B cell (primary cell): Measurements from ENCODE around the gene HNRNPD. TPM values are rescaled to one million over a fixed set of nuclear protein-coding genes. Genes with fewer than 3 reads are reported as not detected.
"Not testable (repeated sequence)": the region's sequence is repeated elsewhere in the genome, so short reads cannot be mapped to it uniquely, and the experiment has no call there.

ENCODE experiments used
- ATAC-seq: fragments of 200-7000 bp; cut with Tn5 transposase; one replicate; pipeline ENCODE4 v1.10.0; 2021; ENCODE audit warnings: low read depth, mild to moderate bottlenecking, moderate number of reproducible peaks, moderate library complexity
- CTCF ChIA-PET: fragments of 350-600 bp; sonication (Branson Sonifier 250); formaldehyde crosslinking; loops from one replicate; lab custom pipeline; 2021; ENCODE audit warnings: antibody characterized with exemption, inconsistent platforms; lab: Charles Lee
- POLR2A ChIA-PET: fragments of 350-600 bp; sonication (Branson Sonifier 250); formaldehyde crosslinking; loops from one replicate; lab custom pipeline; 2021; ENCODE audit warnings: antibody characterized with exemption; lab: Charles Lee
- DNase-seq: peaks from one replicate; pipeline ENCODE4 v3.0.0; 2013
- H2AFZ ChIP-seq: 2 replicates; pipeline ENCODE4 v1.6.1; 2012; ENCODE audit warnings: mild to moderate bottlenecking, low read depth, low read length; ENCODE audit not compliant: insufficient read depth, poor library complexity, severe bottlenecking
- H3K27ac ChIP-seq, 2 donors: 1 replicate in 1 of 2; 2 replicates in 1 of 2; pipeline ENCODE4 v1.5.1; 2012 to 2013; ENCODE audit warnings: low read length in 2 of 2, mild to moderate bottlenecking in 2 of 2, moderate library complexity in 1 of 2
- H3K27me3 ChIP-seq, 4 experiments: fragments of 200-600 bp in 1 of 4; sonication (generic) in 1 of 4; replicated peaks in 1 of 4; 1 replicate in 2 of 4; 2 replicates in 2 of 4; pipeline versions ENCODE4 v1.6.1 to v1.7.0; 2013 to 2016; ENCODE audit warnings: low read length in 3 of 4, mild to moderate bottlenecking in 2 of 4, mixed read lengths in 1 of 4, moderate library complexity in 1 of 4; ENCODE audit not compliant: insufficient read depth in 4 of 4, control insufficient read depth in 3 of 4; ENCODE audit errors: control extremely low read depth in 1 of 4
- H3K36me3 ChIP-seq, 2 experiments: replicated peaks in 1 of 2; 1 replicate in 1 of 2; 2 replicates in 1 of 2; pipeline versions ENCODE4 v1.6.1 to v1.7.1; 2013; ENCODE audit warnings: low read length in 1 of 2; ENCODE audit not compliant: insufficient read depth in 2 of 2, control insufficient read depth in 1 of 2; ENCODE audit errors: control extremely low read depth in 1 of 2, extremely low read depth in 1 of 2
- H3K4me1 ChIP-seq, 2 donors: fragments of 200-600 bp in 1 of 2; sonication (generic) in 1 of 2; 1 replicate in 1 of 2; 2 replicates in 1 of 2; pipeline versions ENCODE4 v1.5.1 to v1.6.1; 2013 to 2017; ENCODE audit warnings: low read length in 2 of 2; ENCODE audit not compliant: control insufficient read depth in 2 of 2, insufficient read depth in 2 of 2
- H3K4me2 ChIP-seq: replicated peaks from 2 replicates; pipeline ENCODE3; 2012; ENCODE audit warnings: mild to moderate bottlenecking, low read depth, low read length; ENCODE audit not compliant: poor library complexity, severe bottlenecking
- H3K4me3 ChIP-seq, 5 experiments: fragments of 200-600 bp in 1 of 5; sonication (generic) in 1 of 5; 1 replicate in 3 of 5; 2 replicates in 2 of 5; pipeline versions ENCODE4 v1.5.1 to v1.7.0; 2011 to 2016; ENCODE audit warnings: low read length in 4 of 5, mild to moderate bottlenecking in 4 of 5, low read depth in 2 of 5, control low read depth in 1 of 5, moderate library complexity in 1 of 5; ENCODE audit not compliant: insufficient read depth in 1 of 5; ENCODE audit errors: control extremely low read depth in 1 of 5, extremely low read depth in 1 of 5
- H3K79me2 ChIP-seq: fragments of 200-600 bp; sonication (generic); one replicate; pipeline ENCODE4 v1.6.0; 2016; ENCODE audit warnings: low read length; ENCODE audit not compliant: control insufficient read depth, insufficient read depth
- H3K9ac ChIP-seq: fragments of 200-600 bp; sonication (generic); 2 replicates; pipeline ENCODE4 v1.6.1; 2017; ENCODE audit warnings: mild to moderate bottlenecking, low read length, moderate library complexity
- H3K9me3 ChIP-seq, 3 donors: one replicate each; pipeline versions ENCODE4 v1.6.1 to v1.7.1; 2013; ENCODE audit warnings: low read length in 2 of 3; ENCODE audit not compliant: control insufficient read depth in 2 of 3, insufficient read depth in 1 of 3; ENCODE audit errors: control extremely low read depth in 1 of 3
- H4K20me1 ChIP-seq: 2 replicates; pipeline ENCODE4 v1.6.0; 2012; ENCODE audit warnings: mild to moderate bottlenecking, low read length; ENCODE audit not compliant: insufficient read depth, control insufficient read depth, poor library complexity, severe bottlenecking
- H3K27ac Mint-ChIP-seq: one replicate; pipeline ENCODE4 v1.8.0; 2021; ENCODE audit warnings: mixed read lengths
- H3K27me3 Mint-ChIP-seq: one replicate; pipeline ENCODE4 v1.8.0; 2021; ENCODE audit warnings: mixed read lengths
- H3K4me1 Mint-ChIP-seq: one replicate; pipeline ENCODE4 v1.8.0; 2021; ENCODE audit warnings: mixed read lengths
- H3K4me3 Mint-ChIP-seq: one replicate; pipeline ENCODE4 v1.8.0; 2021; ENCODE audit warnings: mixed read lengths
- H3K9me3 Mint-ChIP-seq: one replicate; pipeline ENCODE4 v1.8.0; 2022; ENCODE audit warnings: mixed read lengths; ENCODE audit not compliant: insufficient read depth
- EZH2 ChIP-seq: IDR thresholded peaks from 2 replicates; pipeline ENCODE4 v1.6.1; 2012; ENCODE audit warnings: borderline replicate concordance, low read depth, mild to moderate bottlenecking, moderate library complexity, low read length; ENCODE audit not compliant: insufficient read depth, poor library complexity, severe bottlenecking
- WGBS: methylation state at CpG from one replicate; pipeline ENCODE4 v1.1.5; 2013; ENCODE audit warnings: missing lambda C conversion rate; ENCODE audit not compliant: insufficient coverage; 5-methylcytosine and 5-hydroxymethylcytosine counted together
- intact Hi-C: fragments of 100-400 bp; cut with micrococcal nuclease; formaldehyde crosslinking; loops from one replicate; pipeline ENCODE4 v1.10.0; 2022
- polyA plus RNA-seq: library from polyadenylated mRNA; depleted of rRNA; stranded (reverse); fragments of >200 nt; gene quantifications from 2 replicates; pipeline ENCODE4 v1.2.3, GENCODE V29; 2012
- total RNA-seq, 2 donors: library from RNA; stranded (reverse); fragments of 120-200 nt in 1 of 2; gene quantifications; 1 replicate in 1 of 2; 2 replicates in 1 of 2; pipeline versions ENCODE4 v1.2.3 to v1.2.4, GENCODE V29; 2013 to 2022
- TF ChIP-seq, protein P1 (sequence below): fragments of 200-600 bp; IDR thresholded peaks from one replicate; pipeline ENCODE4 v1.8.0; 2022; ENCODE audit warnings: antibody characterized with exemption, mild to moderate bottlenecking

The HNRNPD gene
- total and polyA plus RNA-seq, 2 donors (not counting 1 experiment from before 2014, with no cell fraction given): 120 to 280 TPM

DNA sequence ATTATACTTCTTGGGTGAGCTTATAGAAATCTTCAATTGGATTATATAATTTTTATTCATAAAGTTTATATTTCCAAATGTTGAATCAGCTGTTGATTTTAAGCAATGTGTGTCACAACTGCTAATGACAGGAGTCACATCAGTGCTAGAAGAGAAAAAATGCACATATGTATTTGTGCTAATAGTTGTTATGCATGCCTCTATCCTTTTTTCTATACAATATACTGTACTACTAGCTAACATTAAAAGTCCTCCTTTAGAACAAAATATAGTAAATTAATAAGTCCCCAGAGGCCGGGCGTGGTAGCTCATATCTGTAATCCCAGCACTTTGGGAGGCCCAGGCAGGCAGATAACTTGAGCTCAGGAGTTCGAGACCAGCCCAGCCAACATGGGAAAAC, 23.7 kb upstream of the HNRNPD start:
- no peaks in the 10 kb centered on the region for H4K20me1 ChIP-seq
- H3K79me2 ChIP-seq: no peaks in the 10 kb centered on the region
- Mint-ChIP-seq H3K4me3 (no peak overlapping the region), H3K27me3 (no peaks in the 10 kb centered on the region), H3K27ac (no peak overlapping the region), H3K9me3 (no peaks in the 10 kb centered on the region), H3K4me1 (peaks cover 5% of the 10 kb centered on the region)
- no peak overlapping the region for H3K4me2 ChIP-seq
- H3K27me3 ChIP-seq: peaks cover 0 to 2% (median 0%) of the 10 kb centered on the region in 4 experiments
- H3K9me3 ChIP-seq: no peaks in the 10 kb centered on the region
- WGBS: 100% methylated on average over 1 of the region's 3 CpGs
- no peak for ATAC-seq
- peaks cover 0 to 8% of the 10 kb centered on the region in 2 donors for H3K4me1 ChIP-seq
- POLR2A ChIA-PET: interaction anchor here (0.7 kb wide), 1 partner anchor 12 kb away, joined by 5 read pairs; no protein-coding TSS in a partner anchor
- intact Hi-C loops: no loop called here
- DNase-seq: no peak
- H3K27ac ChIP-seq: no peak overlapping the region
- no peak overlapping the region for H2AFZ ChIP-seq
- H3K36me3 ChIP-seq: no peaks in the 10 kb centered on the region
- H3K9ac ChIP-seq: no peak overlapping the region
- no peak for TF ChIP-seq EZH2
- TF ChIP-seq, protein P1, sequence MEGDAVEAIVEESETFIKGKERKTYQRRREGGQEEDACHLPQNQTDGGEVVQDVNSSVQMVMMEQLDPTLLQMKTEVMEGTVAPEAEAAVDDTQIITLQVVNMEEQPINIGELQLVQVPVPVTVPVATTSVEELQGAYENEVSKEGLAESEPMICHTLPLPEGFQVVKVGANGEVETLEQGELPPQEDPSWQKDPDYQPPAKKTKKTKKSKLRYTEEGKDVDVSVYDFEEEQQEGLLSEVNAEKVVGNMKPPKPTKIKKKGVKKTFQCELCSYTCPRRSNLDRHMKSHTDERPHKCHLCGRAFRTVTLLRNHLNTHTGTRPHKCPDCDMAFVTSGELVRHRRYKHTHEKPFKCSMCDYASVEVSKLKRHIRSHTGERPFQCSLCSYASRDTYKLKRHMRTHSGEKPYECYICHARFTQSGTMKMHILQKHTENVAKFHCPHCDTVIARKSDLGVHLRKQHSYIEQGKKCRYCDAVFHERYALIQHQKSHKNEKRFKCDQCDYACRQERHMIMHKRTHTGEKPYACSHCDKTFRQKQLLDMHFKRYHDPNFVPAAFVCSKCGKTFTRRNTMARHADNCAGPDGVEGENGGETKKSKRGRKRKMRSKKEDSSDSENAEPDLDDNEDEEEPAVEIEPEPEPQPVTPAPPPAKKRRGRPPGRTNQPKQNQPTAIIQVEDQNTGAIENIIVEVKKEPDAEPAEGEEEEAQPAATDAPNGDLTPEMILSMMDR: no peak
- CTCF ChIA-PET: interaction anchor here (0.6 to 0.8 kb wide), 4 partner anchors 8 to 344 kb away, joined by 3 to 4 read pairs (median 3); no protein-coding TSS in a partner anchor
- H3K4me3 ChIP-seq: no peak overlapping the region

DNA sequence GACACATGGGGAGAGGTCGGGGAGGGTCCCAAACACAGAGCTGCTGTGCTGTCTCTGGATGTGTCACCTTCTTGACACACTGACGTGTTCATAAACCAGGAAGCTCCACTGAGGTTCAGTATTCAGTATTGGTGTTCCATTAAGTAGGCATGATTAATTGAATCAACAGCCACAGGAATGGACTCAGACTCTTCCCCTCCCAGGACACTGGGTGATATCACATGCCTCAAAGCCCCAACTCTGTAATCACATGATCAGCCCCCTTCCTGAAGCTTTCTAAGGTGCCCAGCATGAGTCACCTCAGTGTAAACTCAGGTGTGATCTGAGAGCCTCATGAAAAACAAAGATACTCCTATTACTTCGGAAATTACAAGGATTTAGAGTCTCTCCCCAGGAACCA, 21.1 kb upstream of the HNRNPD start:
- Histone ChIP-seq H3K9ac (no peak overlapping the region), H3K4me3 (no peak overlapping the region), H3K27me3 (peaks cover 0 to 2% (median 0%) of the 10 kb centered on the region in 4 experiments), H3K4me2 (no peak overlapping the region), H4K20me1 (no peaks in the 10 kb centered on the region), H3K79me2 (no peaks in the 10 kb centered on the region), H2AFZ (no peak overlapping the region), H3K4me1 (peaks cover 0 to 8% of the 10 kb centered on the region in 2 donors), H3K36me3 (no peaks in the 10 kb centered on the region), H3K27ac (no peak overlapping the region), H3K9me3 (no peaks in the 10 kb centered on the region)
- POLR2A ChIA-PET: no interaction called here
- intact Hi-C loops: no loop called here
- no peak for TF ChIP-seq EZH2
- TF ChIP-seq, protein P1: no peak
- DNase-seq (no peak), ATAC-seq (no peak)
- 71% methylated on average over 1 of the region's 3 CpGs for WGBS
- no peak overlapping the region for H3K4me3 Mint-ChIP-seq
- CTCF ChIA-PET: interaction anchor here (0.6 kb wide), 1 partner anchor 35 kb away, joined by 3 read pairs; no protein-coding TSS in a partner anchor
- H3K4me1 Mint-ChIP-seq: peaks cover 5% of the 10 kb centered on the region
- no peak overlapping the region for H3K27ac Mint-ChIP-seq
- no peaks in the 10 kb centered on the region for H3K27me3 Mint-ChIP-seq
- no peaks in the 10 kb centered on the region for H3K9me3 Mint-ChIP-seq

DNA sequence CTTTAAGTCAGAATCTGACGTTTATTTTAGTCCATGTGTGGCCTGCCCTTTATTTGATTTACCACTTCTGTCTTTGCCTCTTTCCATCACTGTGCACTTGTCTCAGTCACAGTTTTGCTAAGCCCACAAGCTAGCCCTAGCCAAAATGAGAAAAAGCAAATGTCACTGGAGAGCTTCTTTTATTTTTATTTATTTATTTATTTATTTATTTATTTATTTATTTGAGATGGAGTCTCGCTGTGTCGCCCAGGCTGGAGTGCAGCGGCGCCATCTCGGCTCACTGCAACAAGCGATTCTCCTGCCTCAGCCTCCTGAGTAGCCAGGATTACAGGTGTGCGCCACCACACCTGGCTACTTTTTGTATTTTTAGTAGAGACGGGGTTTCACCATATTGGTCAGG, 16.3 kb upstream of the HNRNPD start:
- POLR2A ChIA-PET, H2AFZ ChIP-seq, H3K4me3 Mint-ChIP-seq, H3K27ac Mint-ChIP-seq, H3K27me3 Mint-ChIP-seq, H3K9ac ChIP-seq, H3K36me3 ChIP-seq, H4K20me1 ChIP-seq, H3K4me1 Mint-ChIP-seq, DNase-seq, H3K27me3 ChIP-seq, H3K9me3 Mint-ChIP-seq, H3K27ac ChIP-seq, ATAC-seq, H3K9me3 ChIP-seq, intact Hi-C loops, H3K4me3 ChIP-seq, H3K4me2 ChIP-seq, H3K79me2 ChIP-seq, H3K4me1 ChIP-seq: not testable (repeated sequence)
- CTCF ChIA-PET: interaction anchor here (1.5 kb wide), 1 partner anchor 9 kb away, joined by 3 read pairs; no protein-coding TSS in a partner anchor
- WGBS: 86% methylated on average over 1 of the region's 9 CpGs
